Neutrophil (primary cell): Measurements from ENCODE around the gene NPAS3.

ENCODE experiments used
- H3K27ac ChIP-seq: fragments of 200-600 bp; sonication (generic); 2 replicates; pipeline ENCODE4 v1.5.1; 2016; ENCODE audit warnings: mild to moderate bottlenecking, moderate library complexity
- H3K27me3 ChIP-seq: fragments of 200-600 bp; sonication (generic); 2 replicates; pipeline ENCODE4 v1.6.0; 2016; ENCODE audit warnings: mild to moderate bottlenecking
- H3K36me3 ChIP-seq: fragments of 200-600 bp; sonication (generic); 2 replicates; pipeline ENCODE4 v1.5.1; 2017
- H3K4me1 ChIP-seq, 2 experiments: fragments of 200-600 bp in 1 of 2; sonication (generic) in 1 of 2; 1 replicate in 1 of 2; 2 replicates in 1 of 2; pipeline versions ENCODE4 v1.5.1 to v1.6.1; 2013 to 2016; ENCODE audit warnings: low read depth in 1 of 2, low read length in 1 of 2, mild to moderate bottlenecking in 1 of 2, moderate library complexity in 1 of 2; ENCODE audit not compliant: control insufficient read depth in 1 of 2, insufficient read depth in 1 of 2
- H3K4me3 ChIP-seq, 2 experiments: fragments of 200-600 bp in 1 of 2; sonication (generic) in 1 of 2; 1 replicate in 1 of 2; 2 replicates in 1 of 2; pipeline ENCODE4 v1.5.1; 2013 to 2016; ENCODE audit warnings: low read depth in 1 of 2, low read length in 1 of 2, mild to moderate bottlenecking in 1 of 2, moderate library complexity in 1 of 2
- H3K9me3 ChIP-seq: fragments of 200-600 bp; sonication (generic); 2 replicates; pipeline ENCODE4 v1.5.1; 2016
- TF ChIP-seq, protein P1 (sequence below): fragments of 200-600 bp; sonication (generic); IDR thresholded peaks from 2 replicates; pipeline ENCODE4 v1.5.1; 2016; ENCODE audit warnings: antibody characterized with exemption

Gene NPAS3

GRCh38 chr14:33576014-33576413, 637.3 kb downstream of the NPAS3 start:
- H3K27ac ChIP-seq, result no peak overlapping the region
- no peaks in the 10 kb centered on the region for H3K36me3 ChIP-seq
- no peaks in the 10 kb centered on the region for H3K4me1 ChIP-seq
- no peaks in the 10 kb centered on the region for H3K27me3 ChIP-seq
- TF ChIP-seq, protein P1, sequence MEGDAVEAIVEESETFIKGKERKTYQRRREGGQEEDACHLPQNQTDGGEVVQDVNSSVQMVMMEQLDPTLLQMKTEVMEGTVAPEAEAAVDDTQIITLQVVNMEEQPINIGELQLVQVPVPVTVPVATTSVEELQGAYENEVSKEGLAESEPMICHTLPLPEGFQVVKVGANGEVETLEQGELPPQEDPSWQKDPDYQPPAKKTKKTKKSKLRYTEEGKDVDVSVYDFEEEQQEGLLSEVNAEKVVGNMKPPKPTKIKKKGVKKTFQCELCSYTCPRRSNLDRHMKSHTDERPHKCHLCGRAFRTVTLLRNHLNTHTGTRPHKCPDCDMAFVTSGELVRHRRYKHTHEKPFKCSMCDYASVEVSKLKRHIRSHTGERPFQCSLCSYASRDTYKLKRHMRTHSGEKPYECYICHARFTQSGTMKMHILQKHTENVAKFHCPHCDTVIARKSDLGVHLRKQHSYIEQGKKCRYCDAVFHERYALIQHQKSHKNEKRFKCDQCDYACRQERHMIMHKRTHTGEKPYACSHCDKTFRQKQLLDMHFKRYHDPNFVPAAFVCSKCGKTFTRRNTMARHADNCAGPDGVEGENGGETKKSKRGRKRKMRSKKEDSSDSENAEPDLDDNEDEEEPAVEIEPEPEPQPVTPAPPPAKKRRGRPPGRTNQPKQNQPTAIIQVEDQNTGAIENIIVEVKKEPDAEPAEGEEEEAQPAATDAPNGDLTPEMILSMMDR, result no peak
- H3K4me3 ChIP-seq, result no peak overlapping the region
- no peaks in the 10 kb centered on the region for H3K9me3 ChIP-seq

DNA sequence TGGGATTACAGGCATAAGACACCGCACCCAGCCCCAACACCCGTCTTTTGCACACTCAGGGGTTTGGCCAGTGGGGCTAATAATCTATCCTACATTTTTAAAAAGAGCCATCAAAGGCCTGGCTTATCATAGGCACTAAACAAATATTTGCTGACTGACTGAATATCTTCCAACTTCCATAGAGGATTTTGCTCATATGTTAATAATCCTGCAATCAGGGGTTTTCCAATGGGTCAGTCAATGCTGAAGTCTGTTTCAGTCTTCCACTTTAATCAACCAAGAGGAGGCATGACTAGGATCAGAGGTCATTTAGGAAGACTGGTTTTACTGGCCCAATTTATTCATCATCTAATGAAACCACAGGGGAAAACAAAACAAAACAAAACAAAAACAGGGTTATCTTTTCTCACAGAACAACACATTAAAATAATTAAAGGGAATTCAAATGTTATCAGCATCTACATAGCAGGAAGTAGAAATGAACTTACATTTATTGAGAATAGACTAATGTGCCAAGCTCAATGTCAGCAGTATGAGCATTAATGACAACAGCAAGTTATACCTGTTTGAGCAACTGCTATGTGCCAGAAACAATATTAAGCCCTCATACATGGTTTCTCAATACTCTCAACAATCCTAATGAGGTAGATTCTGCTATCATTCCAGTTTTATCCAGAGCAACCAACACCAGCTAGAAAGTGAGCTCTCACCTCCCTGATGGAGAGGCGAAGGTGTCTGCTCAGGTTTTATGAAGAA, 640.0 kb downstream of the NPAS3 start:
- H3K9me3 ChIP-seq, result no peaks in the 10 kb centered on the region
- TF ChIP-seq, protein P1, result no peak
- H3K4me3 ChIP-seq, result no peak overlapping the region
- no peaks in the 10 kb centered on the region for H3K4me1 ChIP-seq
- H3K27me3 ChIP-seq, result no peaks in the 10 kb centered on the region
- no peak overlapping the region for H3K27ac ChIP-seq
- no peaks in the 10 kb centered on the region for H3K36me3 ChIP-seq

- Histone ChIP-seq H3K36me3 (no peaks in the 10 kb centered on the region), H3K4me1 (no peaks in the 10 kb centered on the region), H3K4me3 (no peak overlapping the region), H3K9me3 (no peaks in the 10 kb centered on the region), H3K27me3 (no peaks in the 10 kb centered on the region), H3K27ac (no peak overlapping the region)
- TF ChIP-seq, protein P1, result no peak
Measured at GRCh38 chr14:33580231-33580749, 641.6 kb downstream of the NPAS3 start.

GRCh38 chr14:33580841-33581240, 642.2 kb downstream of the NPAS3 start:
- H3K27ac ChIP-seq, result no peak overlapping the region
- H3K4me1 ChIP-seq, result no peaks in the 10 kb centered on the region
- no peak overlapping the region for H3K4me3 ChIP-seq
- TF ChIP-seq, protein P1, result no peak
- H3K9me3 ChIP-seq, result no peaks in the 10 kb centered on the region
- H3K36me3 ChIP-seq, result no peaks in the 10 kb centered on the region
- H3K27me3 ChIP-seq, result no peaks in the 10 kb centered on the region

DNA sequence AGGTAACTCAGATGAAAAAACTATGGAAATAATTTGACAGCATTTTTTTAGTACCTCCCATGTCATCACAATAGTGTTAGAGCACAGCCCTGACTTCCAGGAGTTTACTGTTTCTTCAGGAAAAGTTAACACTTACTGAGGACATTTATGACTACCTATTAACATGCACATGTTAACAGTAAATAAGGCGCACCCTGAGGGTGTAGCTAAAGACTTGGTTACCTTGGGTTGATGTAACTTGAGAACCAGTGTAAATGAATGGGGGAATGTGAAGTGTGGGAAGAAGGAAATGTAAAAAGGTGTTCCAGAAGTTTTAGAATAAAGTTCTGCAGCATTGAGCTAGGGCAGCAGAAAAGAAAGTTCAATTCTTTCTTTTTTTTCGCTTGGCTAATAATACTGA, 646.0 kb downstream of the NPAS3 start:
- TF ChIP-seq, protein P1, result no peak

More for the DNA sequence above, 646.0 kb downstream of the NPAS3 start:
- Histone ChIP-seq H3K36me3 (no peaks in the 10 kb centered on the region), H3K27ac (no peak overlapping the region), H3K27me3 (no peaks in the 10 kb centered on the region), H3K4me3 (no peak overlapping the region), H3K4me1 (no peaks in the 10 kb centered on the region), H3K9me3 (no peaks in the 10 kb centered on the region)
